ENCODE measurements around the gene ARAP2.

The ARAP2 gene

DNA sequence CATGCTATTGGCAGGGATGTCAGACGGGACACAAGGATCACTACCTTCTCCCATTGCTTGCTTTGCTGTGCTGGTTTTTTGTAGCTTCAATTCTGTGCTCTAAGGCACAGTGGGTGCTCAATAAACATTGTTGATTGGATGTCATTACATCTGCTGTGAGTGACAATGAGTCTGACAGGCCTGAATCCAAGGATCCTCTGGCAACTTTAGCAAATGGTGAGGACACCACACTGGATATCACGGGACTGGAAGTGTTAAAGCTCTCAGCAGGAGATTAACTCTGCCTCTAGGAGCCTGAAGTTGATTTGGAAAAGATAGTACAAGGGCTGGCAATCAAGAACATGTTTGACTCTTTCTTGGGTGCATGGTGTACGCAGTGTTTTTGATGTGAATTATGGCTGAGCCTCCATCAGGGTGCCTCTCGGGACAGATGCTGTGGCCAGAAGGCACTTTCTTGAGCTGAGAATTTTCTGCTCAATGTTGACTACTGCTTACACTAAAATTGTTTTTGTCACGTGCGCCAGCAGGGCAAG, 217.9 kb downstream of the ARAP2 start:
- no peak for DNase-seq

DNA sequence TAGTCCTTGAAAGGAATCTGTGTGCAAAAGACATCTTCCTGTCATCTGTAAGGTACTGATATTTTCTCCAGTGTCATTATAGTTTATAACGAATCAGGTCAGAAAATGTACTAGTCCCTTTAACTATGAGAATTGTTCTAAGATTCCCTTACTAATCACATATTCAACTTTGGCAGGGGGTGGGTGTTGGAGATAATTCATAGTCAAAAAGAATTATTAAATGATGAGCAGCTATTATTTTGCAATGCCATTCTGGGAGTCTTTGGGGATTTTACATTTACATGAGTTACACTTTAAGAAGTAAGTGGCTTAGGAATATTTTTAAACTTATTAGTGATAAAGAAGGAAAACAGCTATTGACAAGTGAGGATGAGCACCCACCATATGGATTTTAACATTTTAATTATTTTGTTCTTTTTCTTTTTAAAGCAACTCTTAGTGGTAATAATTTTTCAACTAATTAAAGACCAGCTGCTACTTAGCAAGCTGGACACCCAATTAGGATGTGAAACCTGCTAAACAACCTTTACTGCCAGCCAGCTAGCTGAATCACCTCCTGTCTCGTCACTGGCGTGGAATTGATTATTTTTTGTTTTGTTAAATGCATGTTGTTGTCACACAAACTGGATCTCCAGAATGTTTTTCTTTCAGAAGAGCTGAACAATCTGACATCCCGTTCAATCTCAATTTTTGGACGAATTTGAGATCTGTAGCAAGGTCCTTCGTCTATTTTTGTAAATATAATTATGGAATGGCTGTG, 219.2 kb downstream of the ARAP2 start:
- DNase-seq: no peak

DNA sequence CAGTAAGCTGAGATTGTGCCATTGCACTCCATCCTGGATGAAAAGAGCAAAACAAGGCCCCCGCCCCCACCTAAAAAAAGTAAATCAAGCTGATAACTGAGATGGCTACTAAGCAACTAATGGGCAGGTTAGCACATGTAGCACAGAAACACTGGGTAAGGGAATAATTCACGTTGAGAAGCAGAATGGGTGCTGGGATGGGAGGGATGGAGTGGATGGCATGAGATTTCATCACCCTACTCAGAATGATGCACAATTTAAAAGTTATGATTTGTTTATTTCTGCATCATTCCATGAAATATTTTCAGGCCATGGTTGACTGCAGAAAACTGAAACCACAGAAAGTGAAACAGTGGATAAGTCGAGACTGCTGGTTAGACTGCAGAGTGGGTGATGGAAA, 224.0 kb downstream of the ARAP2 start:
- no peak for DNase-seq
